Measurements from ENCODE around the gene NDC1.
"Not testable (repeated sequence)": the region's sequence is repeated elsewhere in the genome, so short reads cannot be mapped to it uniquely, and the experiment has no call there.

The NDC1 gene

DNA sequence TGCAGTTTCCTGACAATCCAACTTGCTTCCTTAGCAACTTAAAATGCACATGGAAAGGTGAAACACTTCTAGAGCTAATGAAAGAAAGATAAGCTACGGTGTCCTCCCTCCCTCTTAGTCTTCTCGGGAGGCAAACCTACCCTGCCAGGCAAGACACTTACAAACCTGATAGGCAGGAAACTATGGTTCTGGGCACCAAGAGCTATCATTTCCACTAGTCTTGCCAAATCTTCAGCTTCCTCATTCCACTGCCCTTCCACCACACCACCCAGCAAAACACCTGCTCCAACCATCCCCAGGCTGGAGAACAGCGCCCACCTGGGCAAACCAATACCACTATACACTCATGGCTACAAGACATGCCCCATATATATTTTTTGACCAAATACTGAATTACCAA lies 15.2 kb downstream of the NDC1 start:
- DNase-seq (ENCODE audit: low read depth) = no peak

DNA sequence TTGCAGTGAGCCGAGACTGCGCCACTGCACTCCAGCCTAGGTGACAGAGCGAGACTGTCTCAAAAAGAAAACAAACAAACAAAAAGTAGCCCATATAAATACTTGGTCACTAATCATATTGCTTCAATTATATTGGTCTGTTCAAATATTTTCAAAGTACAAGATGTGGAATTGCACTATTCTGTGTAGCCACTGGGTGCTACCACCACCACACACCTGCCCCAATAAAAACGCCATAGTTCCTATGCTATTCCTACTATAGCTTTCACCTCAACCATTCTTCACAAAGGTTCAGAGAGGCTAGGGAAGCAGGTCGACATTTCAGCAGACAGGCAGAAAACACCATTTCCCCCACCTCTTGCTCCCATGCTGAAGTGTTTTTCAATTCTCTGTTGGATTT lies 16.7 kb downstream of the NDC1 start:
- no peak for DNase-seq (ENCODE audit: low read depth)

DNA sequence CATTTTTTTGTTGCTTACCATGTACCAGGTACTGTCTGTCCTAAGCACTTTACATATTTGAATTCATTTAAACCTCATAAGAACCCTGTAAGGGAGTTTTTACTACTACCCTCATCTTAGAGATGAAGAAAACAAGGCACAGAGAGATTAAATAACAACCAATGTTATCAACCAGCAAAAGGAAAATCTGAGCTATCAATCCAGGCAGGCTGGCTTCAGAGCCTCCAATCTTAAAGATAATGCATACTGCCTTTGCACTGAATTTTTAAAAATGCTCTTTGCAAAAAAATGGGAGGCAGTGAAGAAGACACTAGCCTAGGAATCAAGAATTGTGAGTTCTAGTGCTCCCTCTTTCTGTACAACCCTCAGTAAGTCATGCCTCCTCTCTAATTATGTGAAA lies 18.7 kb downstream of the NDC1 start:
- no peak for DNase-seq (ENCODE audit: low read depth)

GRCh38 chr1:53816584-53816983 lies 21.5 kb downstream of the NDC1 start:
- not testable (repeated sequence) for DNase-seq (ENCODE audit: low read depth)

DNA sequence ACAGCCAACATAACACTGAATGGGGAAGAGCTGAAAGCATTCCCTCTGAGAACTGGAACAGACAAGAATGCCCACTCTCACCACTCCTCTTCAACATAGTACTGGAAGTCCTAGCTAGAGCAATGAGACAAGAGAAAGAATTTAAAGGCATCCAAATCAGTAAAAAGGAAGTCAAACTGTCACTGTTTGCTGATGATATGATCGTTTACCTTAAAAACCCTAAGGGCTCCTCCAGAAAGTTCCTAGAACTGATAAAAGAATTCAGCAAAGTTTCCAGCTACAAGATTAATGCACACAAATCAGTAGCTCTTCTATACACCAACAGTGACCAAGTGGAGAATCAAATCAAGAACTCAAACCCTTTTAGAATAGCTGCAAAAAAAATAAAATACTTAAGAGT lies 22.6 kb downstream of the NDC1 start:
- not testable (repeated sequence) for DNase-seq (ENCODE audit: low read depth)

- no peak for DNase-seq (ENCODE audit: low read depth)
Measured at GRCh38 chr1:53811414-53811851, 26.7 kb downstream of the NDC1 start.

DNA sequence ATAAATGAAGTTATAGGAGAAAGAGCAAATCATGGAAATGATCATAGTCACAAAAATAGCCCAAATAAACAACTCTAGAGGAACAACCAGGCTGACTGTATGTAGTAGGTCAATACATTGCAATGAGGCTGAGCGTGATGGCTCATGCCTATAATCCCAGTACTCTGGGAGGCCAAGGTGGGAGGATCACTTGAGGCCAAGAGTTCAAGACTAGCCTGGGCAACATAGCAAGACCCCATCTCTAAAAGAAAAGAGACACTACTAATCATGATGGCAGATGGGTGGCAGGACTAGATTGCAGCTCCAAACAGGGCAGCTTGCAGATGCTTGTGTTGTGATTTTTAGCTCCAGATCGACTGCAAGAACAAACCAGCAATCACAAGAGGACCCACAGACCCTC lies 27.6 kb downstream of the NDC1 start:
- no peak for DNase-seq (ENCODE audit: low read depth)

DNA sequence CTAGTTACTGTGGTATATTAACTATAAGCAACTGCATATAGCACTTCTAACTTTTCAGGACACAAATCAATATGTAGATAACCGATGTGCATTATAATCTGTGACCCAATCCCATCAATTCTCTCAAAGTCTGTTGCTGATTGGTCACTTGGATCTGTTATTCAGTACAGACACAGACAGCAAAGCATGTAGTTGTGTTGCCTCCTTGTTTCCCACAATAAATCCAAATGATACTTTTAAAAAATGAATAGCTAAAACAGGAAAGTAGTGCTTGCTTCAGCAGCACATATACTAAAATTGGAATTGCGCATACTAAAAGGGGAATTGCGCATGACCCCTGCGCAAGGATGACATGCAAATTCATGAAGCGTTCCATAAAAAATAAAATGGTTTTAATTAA lies 28.1 kb downstream of the NDC1 start:
- no peak for DNase-seq (ENCODE audit: low read depth)

- no peak for DNase-seq (ENCODE audit: low read depth)
Measured at GRCh38 chr1:53807916-53808315, 30.2 kb downstream of the NDC1 start.

- DNase-seq (ENCODE audit: low read depth) = no peak
Measured at GRCh38 chr1:53804791-53805505, 33.1 kb downstream of the NDC1 start.

GRCh38 chr1:53804181-53804580 lies 33.9 kb downstream of the NDC1 start:
- DNase-seq (ENCODE audit: low read depth) = no peak

DNA sequence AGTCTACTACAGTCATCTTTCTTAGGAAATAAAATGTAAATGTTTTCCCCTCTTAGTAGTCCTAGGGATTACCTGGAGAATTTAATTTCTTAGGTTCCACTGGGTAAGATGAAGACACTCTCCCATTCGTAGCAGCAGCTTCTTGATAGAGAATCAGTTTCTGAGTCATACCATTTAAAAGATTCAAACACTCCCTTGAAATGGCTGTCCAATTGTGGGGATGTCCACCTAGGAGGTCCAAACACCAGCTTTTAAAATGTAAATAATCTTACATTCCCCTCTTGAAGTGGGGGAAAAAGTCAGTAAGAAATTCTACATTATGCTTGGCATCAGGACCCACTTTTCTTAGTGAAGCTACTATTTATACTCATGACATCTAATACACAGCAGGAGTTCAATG lies 37.5 kb downstream of the NDC1 start:
- DNase-seq (ENCODE audit: low read depth) = no peak

DNA sequence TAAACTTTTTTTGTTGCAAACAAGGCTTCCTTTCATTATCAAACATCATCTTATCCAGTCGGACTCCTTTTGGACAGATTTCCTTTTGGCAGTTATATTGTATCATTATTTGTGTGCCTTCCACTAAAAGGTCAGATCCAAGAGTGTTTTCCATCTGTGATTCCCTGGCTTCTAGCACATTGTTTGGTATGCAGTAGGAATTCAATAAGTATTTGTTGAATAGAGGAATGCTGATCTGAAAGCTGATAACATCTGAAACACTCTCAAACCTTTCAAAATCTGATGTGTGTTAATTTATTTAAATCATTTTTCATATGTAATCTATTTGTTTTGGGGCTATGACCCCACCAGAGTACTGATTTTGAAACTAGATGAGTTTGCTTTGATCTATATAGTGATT lies 39.0 kb downstream of the NDC1 start:
- no peak for DNase-seq (ENCODE audit: low read depth)

DNA sequence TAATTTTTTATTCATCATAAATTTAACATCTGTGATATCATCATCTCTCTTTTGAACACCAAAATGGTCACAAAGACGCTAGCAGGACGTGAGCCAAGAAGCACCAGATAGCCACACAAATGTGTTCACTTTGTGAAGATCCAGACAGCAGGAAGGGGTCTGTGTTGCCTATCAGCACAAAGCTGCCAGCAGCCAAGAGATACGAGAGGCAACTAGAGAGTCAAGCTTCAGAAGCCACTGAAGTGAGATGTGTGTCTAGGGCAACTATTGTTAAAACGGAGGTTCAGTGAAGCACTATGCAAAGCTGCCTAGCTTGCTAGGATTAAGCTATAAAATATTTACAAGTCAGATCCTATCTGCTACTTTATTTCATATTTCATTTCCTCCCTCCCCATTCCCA lies 45.3 kb downstream of the NDC1 start:
- DNase-seq (ENCODE audit: low read depth) = no peak

DNA sequence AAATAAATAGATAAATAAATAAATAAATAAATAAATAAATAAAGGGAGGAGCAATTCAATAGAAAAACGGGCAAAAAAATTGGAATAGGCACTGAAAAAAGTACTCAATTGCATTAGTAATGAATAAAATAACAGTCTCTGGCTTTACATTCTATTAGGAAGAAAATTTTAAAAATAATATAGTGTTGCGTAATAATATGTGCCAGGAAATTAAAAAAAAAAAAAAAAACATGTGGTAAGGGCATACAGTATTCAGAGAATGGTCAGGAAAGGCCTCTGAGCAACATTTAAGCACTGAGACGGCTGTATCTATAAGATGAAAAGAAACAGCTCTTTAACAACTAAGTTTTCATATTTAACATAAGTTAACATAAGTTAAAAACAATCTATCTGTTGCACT lies 50.4 kb downstream of the NDC1 start:
- DNase-seq (ENCODE audit: low read depth) = no peak

DNA sequence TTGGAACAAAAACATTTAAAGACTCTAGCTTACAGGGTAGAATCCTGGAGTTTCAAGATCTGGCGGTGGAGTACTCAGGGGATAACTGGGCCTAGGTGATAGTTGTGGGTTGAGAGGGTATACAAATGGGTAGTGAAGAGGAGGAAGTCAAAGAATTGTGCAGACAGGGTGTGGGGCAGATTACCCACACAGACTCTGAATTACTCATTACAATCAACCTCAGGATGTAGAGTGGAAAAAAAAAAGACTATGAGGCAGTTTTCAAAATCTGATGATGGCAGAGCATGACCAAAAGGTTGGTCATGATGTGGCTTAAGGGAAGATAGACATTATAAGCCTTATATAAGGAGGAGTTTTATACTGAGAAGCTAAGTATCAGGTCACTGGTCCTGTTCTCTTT lies 55.0 kb downstream of the NDC1 start:
- DNase-seq (ENCODE audit: low read depth) = no peak

DNA sequence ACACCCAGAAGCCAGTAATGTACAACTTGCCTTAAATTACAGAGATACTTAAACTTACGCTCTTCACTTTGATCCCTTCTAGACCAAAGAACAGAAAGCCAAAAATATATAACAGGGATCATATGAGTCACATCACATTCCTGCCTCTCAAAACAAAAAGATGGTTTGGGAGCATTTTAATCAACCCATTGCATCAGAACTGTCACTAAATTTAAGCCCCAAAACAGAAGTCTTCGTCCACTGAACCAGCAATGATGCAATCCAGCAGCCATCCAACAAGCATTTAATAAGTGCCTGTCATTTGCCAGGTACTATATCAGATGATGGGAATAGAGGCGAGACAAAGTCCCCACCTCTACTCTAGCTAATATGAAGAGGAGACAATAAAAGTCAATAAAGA lies 56.4 kb downstream of the NDC1 start:
- no peak for DNase-seq (ENCODE audit: low read depth)

DNA sequence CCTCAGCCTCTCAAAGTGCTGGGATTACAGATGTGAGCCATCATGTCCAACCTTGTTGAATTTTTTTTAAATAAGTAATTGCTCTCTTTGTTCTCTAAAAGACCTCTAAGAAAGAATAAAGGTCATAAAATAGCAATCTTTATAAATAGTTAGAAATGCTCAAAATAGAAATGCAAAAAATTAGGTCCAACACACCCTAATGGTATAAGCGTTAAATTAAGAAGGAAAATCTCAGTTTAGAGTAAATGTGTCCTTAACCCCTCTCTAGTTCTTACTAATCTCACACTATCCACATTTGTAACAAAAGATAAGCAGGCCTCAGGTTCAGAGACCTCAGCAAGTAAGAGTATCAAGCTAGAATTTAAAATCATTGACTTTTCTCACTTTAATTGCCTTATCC lies 60.8 kb downstream of the NDC1 start:
- no peak for DNase-seq (ENCODE audit: low read depth)

DNA sequence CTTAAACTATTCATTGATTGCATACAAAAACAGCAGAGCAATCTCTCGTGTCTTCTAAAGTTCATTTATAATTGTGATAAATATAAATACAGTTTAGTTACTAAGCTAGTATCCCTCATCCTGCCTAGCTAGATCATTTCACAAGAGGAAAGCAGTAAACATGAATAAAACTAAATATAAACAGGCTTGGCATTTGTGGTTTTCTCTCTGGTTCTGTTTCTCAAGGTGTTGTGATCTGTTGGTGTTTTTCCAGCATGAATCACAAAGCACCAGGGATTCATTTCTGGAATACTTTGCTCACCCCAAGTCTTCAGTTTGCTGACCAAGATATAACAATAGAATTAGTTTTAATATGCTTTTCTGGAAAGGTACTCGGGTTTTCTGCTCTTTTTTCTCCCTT lies 66.4 kb downstream of the NDC1 start:
- no peak for DNase-seq (ENCODE audit: low read depth)

DNA sequence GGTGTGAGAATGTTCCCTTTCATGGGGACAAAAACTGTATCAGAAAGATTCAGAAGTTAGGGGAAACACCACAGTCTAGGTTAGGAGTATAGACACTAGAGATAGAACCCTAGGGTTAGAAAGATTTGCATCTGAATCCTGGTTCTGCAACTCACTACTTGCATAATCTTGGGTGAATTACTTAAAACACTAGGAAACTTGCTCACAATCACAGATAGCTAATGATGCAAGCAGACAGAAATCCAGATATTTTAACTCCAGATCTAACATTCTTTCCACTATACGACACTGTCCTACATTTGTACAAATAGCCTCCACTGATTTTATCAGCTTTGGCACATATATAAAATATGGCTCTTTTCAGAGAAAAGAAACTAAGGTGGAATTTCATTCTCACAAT lies 68.3 kb downstream of the NDC1 start:
- no peak for DNase-seq (ENCODE audit: low read depth)

GRCh38 chr1:53769184-53769583 lies 68.9 kb downstream of the NDC1 start:
- DNase-seq (ENCODE audit: low read depth) = no peak

GRCh38 chr1:53766831-53767405 lies 71.2 kb downstream of the NDC1 start:
- no peak for DNase-seq (ENCODE audit: low read depth)

DNA sequence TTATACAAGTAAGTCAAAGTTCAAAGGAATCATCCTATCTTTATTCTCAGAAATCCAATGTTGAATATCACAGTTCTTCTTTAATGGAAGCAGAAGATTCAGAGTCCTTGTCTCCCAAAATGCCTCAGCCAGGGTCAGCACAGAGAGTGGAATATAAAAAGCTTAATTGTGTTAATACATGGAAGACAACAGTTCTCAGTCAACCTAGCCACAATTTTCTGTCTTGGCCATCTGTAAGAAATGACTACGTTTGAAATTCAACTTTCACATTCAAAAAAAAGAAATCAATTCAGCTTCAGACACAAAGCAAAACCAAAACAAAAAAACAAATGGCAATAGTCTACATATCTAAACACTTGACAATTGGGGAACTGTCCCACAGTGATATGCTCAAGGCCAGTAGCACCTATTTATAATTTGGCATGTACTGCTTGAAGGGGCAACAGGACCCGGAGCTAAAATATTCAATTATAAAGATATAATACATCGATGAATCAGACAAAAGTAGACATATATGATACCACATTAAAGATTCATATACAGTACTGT lies 71.8 kb downstream of the NDC1 start:
- DNase-seq (ENCODE audit: low read depth) = no peak

DNA sequence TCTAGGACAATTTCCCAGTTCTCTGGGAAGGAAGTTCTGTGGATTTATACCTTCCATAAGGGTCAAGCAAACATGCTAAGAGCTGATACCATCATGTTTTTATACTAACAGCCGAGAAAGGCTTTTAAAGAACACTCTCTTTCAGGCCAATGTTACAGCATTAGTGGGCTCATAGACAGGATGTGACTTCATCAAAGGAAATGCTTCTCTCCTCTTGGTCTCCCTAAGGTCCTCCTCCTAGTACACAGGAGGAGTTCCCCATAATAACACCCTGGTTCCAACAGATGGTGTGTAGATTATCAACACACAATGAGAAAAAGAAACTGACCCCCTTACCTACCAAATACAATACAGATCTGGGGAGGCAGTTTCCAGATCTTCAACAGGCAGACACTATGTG lies 72.4 kb downstream of the NDC1 start:
- no peak for DNase-seq (ENCODE audit: low read depth)

Data from stimulated activated CD8-positive, alpha-beta memory T cell treated with anti-CD3 and anti-CD28 coated beads, Interleukin-12 subunit alpha, Interleukin-12 subunit beta, amount 100 ng/mL, for 1 hour (primary cell).